NT2/D1 (cell line): ENCODE results near the gene PIGBOS1.
"Not testable (repeated sequence)": the region's sequence is repeated elsewhere in the genome, so short reads cannot be mapped to it uniquely, and the experiment has no call there.

Source experiments
- DNase-seq: peaks from one replicate; pipeline ENCODE4 v3.0.0-alpha.2; 2011; ENCODE audit warnings: low read depth, low spot score
- H3K27me3 ChIP-seq: 2 replicates; pipeline ENCODE4 v1.6.0; 2011; ENCODE audit warnings: mild to moderate bottlenecking; ENCODE audit not compliant: insufficient read length, insufficient read depth
- H3K36me3 ChIP-seq: 2 replicates; pipeline ENCODE4 v1.6.1; 2011; ENCODE audit warnings: mild to moderate bottlenecking, low read length, mixed read lengths; ENCODE audit not compliant: insufficient read depth, insufficient read length
- H3K4me1 ChIP-seq: 2 replicates; pipeline ENCODE4 v1.5.1; 2011; ENCODE audit not compliant: insufficient read depth, insufficient read length
- H3K4me3 ChIP-seq: 2 replicates; pipeline ENCODE4 v1.5.1; 2011; ENCODE audit warnings: low read depth; ENCODE audit not compliant: insufficient read length
- H3K9ac ChIP-seq: 2 replicates; pipeline ENCODE4 v1.6.0; 2011; ENCODE audit warnings: low read depth; ENCODE audit not compliant: insufficient read length
- H3K9me3 ChIP-seq: 2 replicates; pipeline ENCODE4 v1.5.1; 2011; ENCODE audit warnings: mild to moderate bottlenecking, low read length; ENCODE audit not compliant: insufficient read depth
- SUZ12 ChIP-seq: IDR thresholded peaks from 2 replicates; pipeline ENCODE4 v1.6.1; 2011; ENCODE audit not compliant: insufficient read length, insufficient read depth; ENCODE audit errors: extremely low read depth
- YY1 ChIP-seq: IDR thresholded peaks from 2 replicates; pipeline ENCODE4 v1.6.1; 2011; ENCODE audit not compliant: insufficient read length, insufficient read depth
- ZNF274 ChIP-seq: IDR thresholded peaks from 2 replicates; pipeline ENCODE4 v1.6.1; 2011; ENCODE audit warnings: mild to moderate bottlenecking, low read depth, low read length

Gene PIGBOS1

DNA sequence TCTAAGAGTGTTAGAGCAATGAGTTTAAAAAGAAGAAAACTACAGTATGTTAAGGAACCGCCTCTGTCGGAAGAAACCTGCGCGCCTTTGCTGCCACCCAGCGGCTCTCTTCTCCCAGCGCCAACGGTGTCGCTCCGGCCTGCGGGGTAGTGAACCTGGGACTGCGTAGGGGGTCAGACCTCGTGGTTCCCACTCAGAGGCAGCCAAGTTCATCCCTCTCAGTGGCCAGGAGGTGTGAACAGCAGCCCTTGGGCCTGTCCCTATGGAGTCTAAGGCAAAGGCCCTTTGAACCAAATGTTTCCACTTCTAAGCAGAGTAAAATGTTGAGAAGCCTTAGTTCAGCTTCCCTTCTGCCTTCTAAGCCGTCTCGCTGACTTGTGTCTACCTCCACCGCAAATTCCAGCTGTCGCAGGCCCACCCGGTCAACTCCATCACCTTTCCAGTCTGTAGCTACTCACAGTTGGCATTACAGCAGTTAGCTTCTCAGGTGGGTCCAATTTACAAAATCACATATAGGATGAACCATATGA is 28.3 kb downstream of the PIGBOS1 start:
- TF ChIP-seq SUZ12 (no peak), ZNF274 (no peak), YY1 (no peak)
- Histone ChIP-seq H3K4me1 (no peaks in the 10 kb centered on the region), H3K9ac (peak overlapping the region; percentile 71), H3K27me3 (peaks cover 2% of the 10 kb centered on the region), H3K9me3 (no peaks in the 10 kb centered on the region), H3K36me3 (no peaks in the 10 kb centered on the region), H3K4me3 (peak overlapping the region; percentile 63)
- peak; percentile 52 for DNase-seq

DNA sequence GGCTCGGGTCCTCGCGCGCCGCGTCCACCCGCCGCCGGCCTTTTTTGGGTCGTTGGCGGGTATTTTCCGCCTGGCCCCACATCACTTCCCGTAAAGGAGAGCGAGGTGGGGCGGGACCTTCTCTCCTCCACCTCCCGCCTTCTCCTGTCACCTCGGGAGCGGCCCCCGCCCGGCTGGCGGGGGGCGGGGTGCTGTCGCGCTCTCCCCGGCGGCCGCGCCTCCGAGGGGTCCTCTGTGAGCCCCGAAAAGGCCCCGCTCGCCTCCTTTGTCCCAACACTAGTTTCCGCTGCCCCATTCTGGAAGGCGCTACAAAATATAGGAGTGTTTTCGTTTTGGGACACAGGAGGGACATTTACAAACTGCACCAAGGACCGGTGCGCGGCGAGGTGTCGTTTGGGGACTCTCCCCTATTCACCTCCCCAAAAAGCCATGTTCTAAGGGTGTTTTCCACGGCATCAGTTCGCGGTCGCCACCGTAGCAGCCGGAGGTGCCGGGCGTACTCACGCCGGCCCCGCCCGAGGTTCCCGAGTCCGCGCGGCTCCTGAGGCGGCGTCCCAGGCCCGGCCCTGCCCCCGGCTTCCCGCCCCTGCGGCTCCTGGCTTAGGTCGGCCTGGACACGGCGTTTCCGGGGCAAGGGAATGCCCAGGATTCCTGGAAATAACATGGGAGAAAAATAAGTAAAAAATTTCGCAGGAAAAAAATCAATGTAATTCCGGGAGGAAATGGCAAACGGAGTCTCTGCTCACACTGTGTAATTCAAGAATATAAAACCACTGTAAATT is 29.0 kb downstream of the PIGBOS1 start, which contains the start of gene RAB27A:
Gene RAB27A, minus strand, starts transcription at position 68 of the 782 bp plus-strand sequence. CDS start 54,879 bp downstream, outside the sequence.
- peak within 1 kb of the TSS; percentile 63 for H3K4me3 ChIP-seq
- no peaks in the 10 kb centered on the region for H3K4me1 ChIP-seq
- H3K36me3 ChIP-seq = no peaks in the 10 kb centered on the region
- H3K27me3 ChIP-seq = peaks cover 2% of the 10 kb centered on the region
- peak; percentile 43 for DNase-seq
- TF ChIP-seq ZNF274 (no peak), YY1 (no peak), SUZ12 (no peak)
- peak within 1 kb of the TSS; percentile 71 for H3K9ac ChIP-seq
- no peaks in the 10 kb centered on the region for H3K9me3 ChIP-seq

DNA sequence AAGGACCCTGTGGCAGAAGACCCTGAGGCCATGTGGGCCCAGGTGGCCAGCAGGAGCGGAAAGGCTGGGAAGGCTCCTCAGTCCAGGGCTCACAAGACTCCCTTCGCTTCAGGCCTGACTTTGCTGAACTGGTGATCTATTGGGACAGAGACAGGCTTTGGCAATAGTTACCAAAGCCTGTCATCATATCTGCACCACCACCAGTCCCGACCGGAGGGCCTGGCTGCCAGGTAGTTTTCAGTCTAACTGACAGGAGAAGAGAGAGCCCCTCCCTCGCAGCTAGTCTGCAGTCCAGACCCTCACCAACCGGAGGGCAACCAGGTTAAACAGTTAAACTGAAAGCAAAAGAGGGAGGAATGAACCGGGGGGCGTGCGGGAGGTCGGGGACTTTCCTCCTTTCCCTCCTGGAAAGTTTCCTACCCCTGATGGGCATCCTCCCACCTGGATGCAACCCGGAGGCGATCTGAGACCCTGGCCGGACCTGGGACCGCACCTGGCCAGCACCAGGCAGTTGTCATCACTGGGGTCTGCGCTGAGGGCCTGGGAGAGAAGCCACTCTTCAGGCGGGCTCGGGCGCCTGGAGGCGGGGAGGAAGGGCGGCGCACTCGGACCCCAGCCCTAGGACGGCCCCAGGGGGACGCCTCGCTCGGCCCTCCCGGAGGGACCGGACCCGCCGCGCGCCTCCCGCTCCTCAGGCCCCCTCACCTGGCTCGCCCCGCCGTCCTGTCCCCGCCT is 29.7 kb downstream of the PIGBOS1 start:
- Histone ChIP-seq H3K4me3 (peak overlapping the region; percentile 63), H3K4me1 (no peaks in the 10 kb centered on the region), H3K9ac (peak overlapping the region; percentile 71), H3K27me3 (peaks cover 2% of the 10 kb centered on the region), H3K9me3 (no peaks in the 10 kb centered on the region), H3K36me3 (no peaks in the 10 kb centered on the region)
- TF ChIP-seq YY1 = no peak
- no peak for TF ChIP-seq ZNF274
- no peak for TF ChIP-seq SUZ12
- DNase-seq = no peak

DNA sequence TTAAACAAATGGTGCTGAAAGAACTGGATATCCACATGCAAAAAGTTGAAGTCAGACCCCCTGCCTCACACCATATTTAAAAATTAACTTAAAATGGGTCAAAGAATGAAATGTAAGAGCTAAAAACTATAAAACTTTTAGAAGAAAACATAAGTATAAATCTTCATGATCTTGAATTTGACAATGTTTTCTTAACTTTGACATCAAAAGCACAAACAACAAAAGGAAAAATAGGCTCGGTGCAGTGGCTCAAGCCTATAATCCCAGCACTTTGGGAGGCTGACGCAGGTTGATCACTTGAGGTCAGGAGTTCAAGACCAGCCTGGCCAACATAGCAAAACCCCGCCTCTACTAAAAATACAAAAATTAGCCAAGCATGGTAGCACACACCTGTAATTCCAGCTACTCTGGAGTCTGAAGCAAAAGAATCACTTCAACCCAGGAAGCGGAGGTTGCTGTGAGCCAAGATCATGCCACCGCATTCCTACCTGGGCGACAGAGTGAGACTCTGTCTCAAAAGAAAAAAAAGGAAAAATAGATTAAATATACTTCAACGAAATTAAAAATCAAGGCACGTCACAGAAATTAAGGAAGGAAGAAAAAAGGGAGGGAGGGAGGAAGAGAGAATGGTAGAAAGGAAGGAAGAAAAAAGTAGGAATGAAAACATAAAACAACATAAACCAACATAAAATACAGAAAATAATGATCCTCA is 30.8 kb downstream of the PIGBOS1 start:
- Histone ChIP-seq H3K9me3 (no peaks in the 10 kb centered on the region), H3K36me3 (no peaks in the 10 kb centered on the region), H3K4me1 (no peaks in the 10 kb centered on the region), H3K4me3 (no peak overlapping the region), H3K9ac (no peak overlapping the region), H3K27me3 (peaks cover 2% of the 10 kb centered on the region)
- no peak for TF ChIP-seq ZNF274
- no peak for TF ChIP-seq SUZ12
- TF ChIP-seq YY1 = no peak
- DNase-seq = no peak

DNA sequence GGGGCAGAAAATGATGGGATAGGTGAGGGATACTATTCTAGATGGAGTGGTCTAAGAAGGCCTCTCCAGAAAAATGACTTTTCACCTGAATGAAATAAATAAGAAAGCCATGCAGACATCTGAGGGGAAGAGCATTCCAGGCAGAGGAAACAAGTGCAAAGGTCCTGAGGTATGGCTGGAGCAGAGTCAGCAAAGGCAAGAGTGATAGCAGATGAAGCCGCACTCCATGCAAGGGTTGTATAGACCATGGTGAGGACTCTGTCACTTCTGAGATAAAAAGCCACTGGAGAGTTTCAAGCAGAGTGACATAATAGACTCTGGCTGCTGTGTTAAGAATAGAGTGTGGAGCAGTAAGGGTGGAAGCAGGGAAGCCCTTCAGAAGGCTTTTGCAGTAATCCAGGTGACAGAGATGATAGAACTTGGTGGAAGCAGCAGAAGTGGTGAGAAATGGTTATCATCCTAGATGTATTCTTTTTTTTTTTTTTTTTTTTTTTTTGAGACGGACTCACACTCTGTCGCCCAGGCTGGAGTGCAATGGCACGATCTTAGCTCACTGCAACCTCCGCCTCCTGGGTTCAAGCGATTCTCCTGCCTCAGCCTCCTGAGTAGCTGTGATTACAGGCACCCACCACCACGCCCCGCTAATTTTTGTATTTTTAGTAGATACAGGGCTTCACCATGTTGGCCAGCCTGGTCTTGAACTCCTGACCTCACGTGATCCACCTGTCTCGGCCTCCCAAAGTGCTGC is 32.3 kb downstream of the PIGBOS1 start:
- H3K9me3 ChIP-seq, H3K4me1 ChIP-seq, DNase-seq, H3K36me3 ChIP-seq, H3K4me3 ChIP-seq, H3K27me3 ChIP-seq, H3K9ac ChIP-seq: not testable (repeated sequence)

DNA sequence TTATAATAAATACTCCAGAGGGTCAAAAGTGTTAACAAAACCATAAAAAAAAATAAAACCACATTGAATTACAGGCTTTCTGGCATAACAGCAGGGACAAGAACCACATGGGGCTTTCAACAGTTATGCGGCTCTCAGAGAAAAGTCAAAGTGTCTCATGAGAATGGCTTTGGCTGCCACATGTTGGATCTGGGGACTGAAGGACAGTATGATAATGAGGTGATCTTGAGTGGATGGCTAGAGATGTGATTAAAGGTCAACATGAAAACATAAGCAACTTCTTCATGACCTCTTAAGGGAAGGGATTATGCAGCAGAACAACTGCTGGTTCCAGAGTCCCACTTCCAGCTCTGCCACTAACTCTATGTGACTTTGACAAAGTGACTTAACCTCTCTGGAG is 34.5 kb downstream of the PIGBOS1 start:
- no peak for DNase-seq
- no peak overlapping the region for H3K9ac ChIP-seq
- H3K4me3 ChIP-seq = no peak overlapping the region
- TF ChIP-seq YY1 = no peak
- TF ChIP-seq SUZ12 = no peak
- no peak for TF ChIP-seq ZNF274
- H3K9me3 ChIP-seq = no peaks in the 10 kb centered on the region
- H3K27me3 ChIP-seq = peaks cover 2% of the 10 kb centered on the region
- H3K36me3 ChIP-seq = no peaks in the 10 kb centered on the region
- H3K4me1 ChIP-seq = no peaks in the 10 kb centered on the region
